Mammary epithelial cell (primary cell): Measurements from ENCODE around the gene FKBP10.

Source experiments
- CTCF ChIP-seq, 2 donors: IDR thresholded peaks in 1 of 2; conservative IDR thresholded peaks in 1 of 2; 2 replicates each; pipeline ENCODE4 v1.5.1; 2011 to 2012; ENCODE audit warnings: inconsistent platforms in 2 of 2, low read length in 2 of 2, mild to moderate bottlenecking in 2 of 2, control low read depth in 1 of 2, low read depth in 1 of 2; ENCODE audit not compliant: insufficient read depth in 1 of 2; ENCODE audit errors: extremely low read depth in 1 of 2
- EZH2 ChIP-seq: IDR thresholded peaks from 2 replicates; pipeline ENCODE4 v1.6.1; 2012; ENCODE audit warnings: low read length, inconsistent platforms, borderline replicate concordance

- TF ChIP-seq EZH2 (no peak), CTCF (conservative IDR thresholded peaks at IDR 0.05 in 1 of 2, IDR thresholded peaks at IDR 0.05 in 1 of 2; ENCODE audit: extremely low read depth in 1 of 2, insufficient read depth in 1 of 2, low read depth in 1 of 2, low read length in 2 of 2) (no peak)
Measured at GRCh38 chr17:41794540-41794975, 18.2 kb upstream of the FKBP10 start.
